GM12891 (cell line): ENCODE results near the gene PPM1D.

ENCODE experiments used
- DNase-seq: peaks from one replicate; pipeline ENCODE4 v3.0.0; 2011; ENCODE audit warnings: low spot score; ENCODE audit not compliant: insufficient read length
- FAIRE-seq: peaks from 2 replicates; lab custom pipeline; 2011; peaks lifted over from hg19 to GRCh38; lab: Jason Lieb, UNC
- PAX5 ChIP-seq: IDR thresholded peaks from 2 replicates; pipeline ENCODE4 v1.6.1; 2011; ENCODE audit warnings: low read length, moderate library complexity, mild to moderate bottlenecking; ENCODE audit not compliant: insufficient read depth, severe bottlenecking
- POLR2A ChIP-seq: IDR thresholded peaks from 2 replicates; pipeline ENCODE4 v1.6.1; 2011; ENCODE audit warnings: low read depth, low read length, control low read depth
- POLR2AphosphoS5 ChIP-seq: IDR thresholded peaks from 2 replicates; pipeline ENCODE4 v1.6.1; 2011; ENCODE audit warnings: low read depth, low read length, control low read depth
- POU2F2 ChIP-seq: IDR thresholded peaks from 2 replicates; pipeline ENCODE4 v1.6.1; 2011; ENCODE audit warnings: low read depth, mild to moderate bottlenecking, control low read depth, low read length, moderate library complexity
- SPI1 ChIP-seq: IDR thresholded peaks from 2 replicates; pipeline ENCODE4 v1.6.1; 2011; ENCODE audit warnings: low read depth, low read length, control low read depth
- TAF1 ChIP-seq: IDR thresholded peaks from 2 replicates; pipeline ENCODE4 v1.6.1; 2011; ENCODE audit warnings: low read depth, low read length, control low read depth

PPM1D gene

GRCh38 chr17:60615840-60616239 is 15.8 kb downstream of the PPM1D start:
- FAIRE-seq (no peak), DNase-seq (no peak)
- TF ChIP-seq SPI1 (no peak), POLR2A (no peak), POU2F2 (no peak), POLR2AphosphoS5 (no peak), PAX5 (no peak)

DNA sequence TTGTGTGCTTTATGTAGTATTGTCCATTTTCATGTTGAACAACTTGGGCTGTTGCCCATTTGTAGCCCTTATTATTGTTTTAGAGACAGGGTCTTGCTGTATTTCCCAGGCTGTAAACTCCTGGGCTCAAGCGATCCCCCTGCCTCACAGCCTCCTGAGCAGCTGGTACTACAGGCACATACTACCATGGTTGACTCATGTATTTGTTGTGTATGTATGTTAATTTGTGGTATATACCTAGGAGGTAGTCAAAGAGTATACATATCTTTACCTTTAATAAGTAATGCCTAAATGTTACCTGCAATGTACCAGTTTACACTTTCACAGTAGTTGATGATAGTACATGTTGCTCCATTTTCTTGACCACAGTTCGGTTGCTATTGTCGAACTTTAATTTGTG is 18.1 kb downstream of the PPM1D start:
- TF ChIP-seq TAF1 = no peak
- no peak for DNase-seq
- FAIRE-seq = no peak

DNA sequence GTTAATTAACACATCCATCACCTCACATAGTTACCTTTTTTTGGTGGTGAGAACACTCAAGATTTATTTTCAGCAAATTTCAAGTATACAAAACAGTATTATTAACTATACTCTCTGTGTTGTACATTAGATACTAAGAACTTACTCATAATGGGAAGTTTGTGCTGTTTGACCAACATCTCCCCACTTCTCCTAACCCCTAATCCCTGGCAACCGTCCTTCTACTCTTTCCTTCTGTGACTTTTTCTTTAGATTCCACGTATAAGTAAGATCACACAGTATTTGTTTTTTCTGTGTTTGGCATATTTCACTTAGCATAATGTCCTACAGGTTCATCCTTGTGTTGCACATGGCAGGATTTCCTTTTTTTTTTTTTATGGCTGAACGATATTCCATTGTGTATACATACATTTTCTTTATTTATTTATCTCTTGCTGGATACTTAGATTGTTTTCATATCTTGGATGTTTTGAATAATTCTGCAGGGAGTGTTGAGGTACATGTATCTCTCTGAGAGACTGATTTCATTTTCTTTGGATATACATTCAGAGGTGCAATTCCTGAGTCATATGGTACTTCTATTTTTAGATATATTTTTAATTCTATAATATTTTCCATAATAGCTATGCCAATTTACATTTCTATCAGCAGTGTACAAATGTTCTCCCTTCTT is 19.0 kb downstream of the PPM1D start:
- FAIRE-seq (no peak), DNase-seq (no peak)
- TF ChIP-seq POLR2A (no peak), POU2F2 (no peak), PAX5 (no peak)

DNA sequence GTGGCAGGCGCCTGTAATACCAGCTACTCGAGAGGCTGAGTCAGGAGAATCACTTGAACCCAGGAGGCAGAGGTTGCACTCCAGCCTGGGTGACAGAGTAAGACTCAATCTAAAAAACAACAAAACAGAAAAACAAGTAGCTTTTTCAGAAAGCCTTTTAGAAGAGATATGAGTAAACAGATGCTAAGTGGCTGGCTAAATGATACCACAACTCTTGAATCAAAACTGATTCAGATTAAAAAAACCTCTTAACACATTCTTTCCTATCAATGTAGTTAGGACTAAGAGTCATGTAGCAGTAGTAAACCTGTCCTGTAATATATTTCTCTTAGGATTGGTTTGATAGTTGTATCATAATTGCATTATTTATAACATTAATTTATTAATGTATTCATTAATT is 23.0 kb downstream of the PPM1D start:
- TF ChIP-seq POLR2AphosphoS5 = no peak
- TF ChIP-seq SPI1 = no peak
- no peak for TF ChIP-seq POLR2A
- TF ChIP-seq POU2F2 = no peak
- no peak for TF ChIP-seq TAF1
- no peak for TF ChIP-seq PAX5
- FAIRE-seq = no peak
- no peak for DNase-seq

- TF ChIP-seq POLR2A = no peak
- no peak for TF ChIP-seq PAX5
- TF ChIP-seq POLR2AphosphoS5 = no peak
- no peak for TF ChIP-seq SPI1
- TF ChIP-seq TAF1 = no peak
- no peak for TF ChIP-seq POU2F2
- DNase-seq (no peak), FAIRE-seq (no peak)
Observed at GRCh38 chr17:60623415-60623814, 23.4 kb downstream of the PPM1D start.

- no peak for TF ChIP-seq SPI1
- no peak for TF ChIP-seq POLR2AphosphoS5
- no peak for TF ChIP-seq TAF1
- TF ChIP-seq POU2F2 = no peak
- no peak for TF ChIP-seq PAX5
- TF ChIP-seq POLR2A = no peak
- DNase-seq (no peak), FAIRE-seq (no peak)
Observed at GRCh38 chr17:60627124-60627523, 27.1 kb downstream of the PPM1D start.

- no peak for DNase-seq
- no peak for TF ChIP-seq PAX5
- TF ChIP-seq POLR2A = no peak
- no peak for TF ChIP-seq POLR2AphosphoS5
- TF ChIP-seq TAF1 = no peak
- TF ChIP-seq SPI1 = no peak
- no peak for TF ChIP-seq POU2F2
- no peak for FAIRE-seq
Observed at GRCh38 chr17:60628252-60628889, 28.4 kb downstream of the PPM1D start.

- FAIRE-seq (peak; percentile 56), DNase-seq (no peak)
- TF ChIP-seq POU2F2 = no peak
- no peak for TF ChIP-seq TAF1
- no peak for TF ChIP-seq PAX5
- TF ChIP-seq POLR2A = no peak
Observed at GRCh38 chr17:60629120-60629519, 29.1 kb downstream of the PPM1D start.

DNA sequence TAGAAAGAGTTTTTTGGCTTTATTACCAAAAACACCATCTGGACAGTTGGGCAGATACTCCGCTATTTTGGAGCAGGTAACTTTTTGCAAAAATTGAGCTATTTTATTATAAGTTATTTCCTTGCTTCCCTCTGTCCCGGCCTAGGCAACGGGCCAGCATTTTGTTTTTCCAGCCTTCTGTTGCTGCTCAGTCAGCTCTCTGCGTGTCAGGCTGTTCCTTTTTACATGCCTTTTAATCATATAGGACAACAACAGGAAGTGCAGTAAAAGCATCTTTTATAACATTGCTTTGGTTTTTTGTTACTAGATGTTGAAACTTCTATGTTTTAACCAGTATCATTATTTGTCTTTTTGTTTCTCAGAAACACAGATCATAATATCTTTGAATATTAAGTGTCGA is 30.4 kb downstream of the PPM1D start:
- TF ChIP-seq POLR2AphosphoS5 = no peak
- TF ChIP-seq POU2F2 = no peak
- TF ChIP-seq TAF1 = no peak
- TF ChIP-seq SPI1 = no peak
- no peak for FAIRE-seq

GRCh38 chr17:60631119-60631518 is 31.1 kb downstream of the PPM1D start:
- FAIRE-seq (no peak), DNase-seq (no peak)
- TF ChIP-seq SPI1 = no peak
- TF ChIP-seq POU2F2 = no peak
- TF ChIP-seq PAX5 = no peak
- TF ChIP-seq POLR2AphosphoS5 = no peak
- TF ChIP-seq POLR2A = no peak
- TF ChIP-seq TAF1 = no peak

More for the DNA sequence above, 30.4 kb downstream of the PPM1D start:
- no peak for DNase-seq
